Hematopoietic multipotent progenitor cell treated with erythropoietin and hydrocortisone succinate and interleukin-3 and kit ligand, for 15 days (in vitro differentiated cells): Measurements from ENCODE around the gene EXOSC5.

Experiments
- DNase-seq: peaks from one replicate; pipeline ENCODE4 v3.0.0-alpha.2; 2015; ENCODE audit warnings: low spot score

Gene EXOSC5

DNA sequence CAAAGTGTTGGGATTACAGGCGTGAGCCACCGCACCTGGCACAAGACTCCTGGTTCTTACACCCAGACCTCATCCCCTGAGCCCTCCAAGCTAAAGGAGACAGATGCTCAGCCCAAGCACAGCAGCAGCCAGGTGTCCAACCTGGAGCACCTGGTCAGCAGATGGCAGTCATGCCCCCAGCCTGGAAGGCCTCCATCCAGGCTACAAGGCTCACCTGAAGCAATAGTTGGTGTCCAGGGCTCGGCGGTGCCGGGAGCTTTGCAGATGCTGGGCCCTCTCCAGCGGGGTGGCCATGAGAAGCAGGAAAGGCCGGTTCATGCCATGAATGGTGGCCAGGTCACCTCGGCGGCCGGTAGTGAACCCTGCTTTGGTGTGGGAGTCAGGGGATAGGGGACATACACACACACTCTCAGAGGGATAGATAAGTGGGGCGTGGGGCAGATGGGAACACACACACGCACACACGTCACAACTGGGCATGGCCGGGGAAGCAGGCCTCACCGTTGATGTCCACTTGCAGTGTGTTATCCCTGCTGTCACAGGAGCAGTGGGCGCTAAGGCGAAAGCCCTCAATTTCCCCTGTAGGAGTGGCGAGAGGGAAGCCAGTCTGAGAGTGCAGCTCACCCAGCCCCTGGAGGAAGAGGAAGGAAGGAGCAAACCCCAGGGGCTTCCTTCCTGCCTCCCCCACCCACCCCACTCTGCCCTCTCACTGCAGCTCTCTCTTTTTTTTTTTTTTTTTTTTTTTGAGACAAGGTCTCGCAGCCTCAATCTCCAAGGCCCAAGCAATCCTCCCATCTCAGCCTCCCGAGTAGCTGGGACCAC is 55.3 kb downstream of the EXOSC5 start:
- no peak for DNase-seq

DNA sequence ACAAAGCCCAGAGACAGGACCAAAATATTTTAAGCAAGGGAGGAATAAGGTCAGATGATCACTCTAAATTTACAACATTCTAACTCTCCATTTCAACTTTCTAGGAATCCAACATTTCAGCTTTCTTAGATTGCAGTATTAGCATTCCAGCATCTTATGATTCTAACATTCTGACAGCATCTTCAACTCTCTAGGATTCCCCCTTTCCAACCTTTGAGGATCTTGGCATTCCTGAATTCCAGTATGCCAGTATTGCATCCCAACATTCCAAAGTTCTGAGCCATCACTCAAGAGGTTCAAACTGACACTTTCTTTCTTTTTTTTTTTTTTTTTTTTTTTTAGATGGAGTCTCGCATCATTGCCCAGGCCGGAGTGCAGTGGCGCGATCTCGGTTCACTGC is 57.2 kb downstream of the EXOSC5 start:
- DNase-seq: no peak
